DLD1 (cell line): Measurements from ENCODE around the gene PLXND1.

Experiments used
- in situ Hi-C: cut with HindIII; loops from 2 replicates; pipeline ENCODE4 v1.10.0; 2017; ENCODE audit warnings: low sequenced_read_pairs

The PLXND1 gene

DNA sequence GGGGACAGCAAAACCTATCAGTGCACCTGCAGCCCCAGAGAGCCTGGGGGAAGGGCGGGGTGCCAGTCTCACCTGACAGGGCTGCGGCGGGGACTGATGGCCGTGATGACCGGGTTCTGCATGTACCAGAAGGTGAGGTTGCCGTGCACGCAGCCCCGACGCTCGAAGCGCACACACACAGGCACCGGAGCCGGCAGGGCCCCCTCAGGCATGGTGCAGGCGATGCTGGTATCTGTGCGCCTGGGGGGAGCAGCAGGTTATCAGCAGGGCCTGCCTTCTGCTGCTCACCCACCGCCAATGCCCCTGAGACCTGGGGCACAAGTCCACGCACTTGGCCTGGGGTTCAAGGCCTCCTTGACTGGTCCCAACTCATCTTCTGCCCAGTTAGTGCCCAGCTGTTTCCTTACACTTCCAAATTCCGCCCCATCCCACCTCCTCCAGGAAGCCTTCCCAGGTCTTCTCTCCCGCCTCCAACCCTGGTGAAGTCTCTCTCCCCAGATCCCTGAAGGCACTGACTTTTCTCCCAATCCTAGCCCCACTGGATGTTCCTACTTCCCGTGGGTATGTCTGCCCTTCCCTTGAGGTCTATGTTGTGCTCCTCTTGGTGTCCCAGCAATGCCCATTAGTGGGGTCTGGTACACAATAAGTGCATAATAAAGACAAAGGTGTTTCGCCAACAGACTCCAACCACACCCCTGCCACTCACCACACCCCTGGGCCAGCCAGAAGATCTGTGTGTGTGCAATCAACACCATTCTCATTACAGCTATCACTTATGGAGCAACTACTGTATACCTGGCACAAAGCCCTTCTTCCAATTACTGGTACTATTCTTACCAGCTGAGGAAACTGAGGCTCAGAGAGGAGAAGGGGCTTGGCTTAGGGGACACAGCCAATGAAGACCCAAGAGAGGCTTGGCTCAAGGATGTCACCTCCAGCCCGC, 34.6 kb downstream of the PLXND1 start:
- in situ Hi-C loops = no loop called here

DNA sequence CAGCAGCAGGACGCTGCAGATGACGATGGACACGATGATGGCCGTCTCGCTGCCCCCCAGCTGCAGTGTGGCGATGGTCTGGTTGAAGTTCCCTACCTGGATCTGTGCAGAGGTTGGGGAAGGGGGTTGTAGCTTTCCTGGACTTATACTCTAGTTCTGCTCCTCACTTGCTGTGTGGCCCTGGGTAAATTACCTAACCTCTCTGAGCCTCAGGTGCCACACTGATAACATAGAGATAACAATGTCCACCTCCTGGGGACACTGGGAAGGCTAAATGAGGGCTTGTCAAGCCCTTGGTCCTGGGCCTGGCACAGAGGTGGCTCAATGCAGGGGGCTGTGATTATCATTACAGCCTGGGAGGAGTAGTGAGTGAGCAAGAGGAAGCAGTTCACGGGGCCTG, 36.6 kb downstream of the PLXND1 start:
- in situ Hi-C loops = no loop called here

DNA sequence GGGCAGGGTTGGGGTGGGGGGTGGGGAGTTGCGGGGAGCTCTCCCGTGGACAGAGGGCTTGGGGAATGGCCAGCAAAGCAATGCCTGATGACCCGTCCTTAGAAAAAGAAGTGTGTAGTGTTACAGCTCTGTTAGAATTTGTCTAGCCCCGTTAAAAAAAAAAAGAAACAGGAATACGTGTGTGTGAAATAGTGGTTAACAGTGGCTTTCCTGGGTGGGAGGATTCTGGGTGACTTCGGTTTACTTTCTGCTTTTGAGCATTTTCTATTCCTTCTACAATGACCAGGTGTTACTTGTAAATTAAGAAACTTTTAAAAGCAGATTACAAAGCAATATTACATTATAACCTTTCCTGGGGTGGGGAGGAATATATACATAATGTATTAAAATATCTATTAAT, 38.5 kb downstream of the PLXND1 start:
- in situ Hi-C loops = no loop called here

DNA sequence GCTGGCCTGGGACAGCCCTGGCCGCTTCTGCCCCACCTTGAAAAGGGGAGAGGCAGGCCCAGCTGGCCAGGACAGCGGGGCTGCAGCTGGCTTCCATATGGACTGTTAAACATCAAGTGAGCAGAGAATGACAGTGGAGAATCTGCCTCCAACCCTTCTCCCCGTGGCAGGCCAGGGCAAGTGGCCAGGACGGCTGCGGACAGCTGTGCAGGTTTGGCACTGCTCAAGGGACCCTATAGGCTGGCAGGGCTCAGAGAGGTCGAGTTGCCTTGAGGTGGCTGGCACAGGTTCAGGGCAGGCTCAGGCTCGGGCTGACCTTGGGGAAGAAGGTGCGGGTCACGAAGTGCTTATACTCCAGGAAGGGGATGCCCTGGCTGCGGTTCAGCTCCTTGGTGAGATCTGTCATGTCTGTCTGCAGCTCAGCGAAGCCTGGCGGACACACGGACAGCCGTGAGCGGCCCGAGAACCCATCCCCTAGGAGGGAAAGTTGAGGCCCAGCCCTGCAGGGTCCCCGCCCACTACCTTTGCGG, 39.2 kb downstream of the PLXND1 start:
- in situ Hi-C loops = no loop called here

DNA sequence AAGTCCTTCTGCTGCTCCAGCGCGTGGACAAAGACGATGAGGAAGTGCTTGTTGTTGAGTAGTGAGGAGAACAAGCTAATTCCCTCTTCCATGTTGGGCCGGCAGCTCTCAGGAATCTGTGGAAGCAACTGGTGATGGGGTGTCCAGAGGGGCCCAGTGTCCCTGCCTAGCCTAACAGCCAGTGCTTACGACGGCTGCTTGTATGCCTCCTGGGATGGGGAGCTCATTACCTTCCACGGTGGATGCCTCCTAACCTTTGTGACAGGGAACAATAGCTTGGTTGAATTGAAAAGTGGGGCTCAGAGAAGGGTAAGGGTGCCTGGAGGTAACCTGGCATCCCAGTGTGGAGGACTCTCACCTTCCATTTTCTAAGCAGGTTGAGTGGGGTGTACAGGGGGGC, 40.6 kb downstream of the PLXND1 start:
- in situ Hi-C loops = no loop called here

DNA sequence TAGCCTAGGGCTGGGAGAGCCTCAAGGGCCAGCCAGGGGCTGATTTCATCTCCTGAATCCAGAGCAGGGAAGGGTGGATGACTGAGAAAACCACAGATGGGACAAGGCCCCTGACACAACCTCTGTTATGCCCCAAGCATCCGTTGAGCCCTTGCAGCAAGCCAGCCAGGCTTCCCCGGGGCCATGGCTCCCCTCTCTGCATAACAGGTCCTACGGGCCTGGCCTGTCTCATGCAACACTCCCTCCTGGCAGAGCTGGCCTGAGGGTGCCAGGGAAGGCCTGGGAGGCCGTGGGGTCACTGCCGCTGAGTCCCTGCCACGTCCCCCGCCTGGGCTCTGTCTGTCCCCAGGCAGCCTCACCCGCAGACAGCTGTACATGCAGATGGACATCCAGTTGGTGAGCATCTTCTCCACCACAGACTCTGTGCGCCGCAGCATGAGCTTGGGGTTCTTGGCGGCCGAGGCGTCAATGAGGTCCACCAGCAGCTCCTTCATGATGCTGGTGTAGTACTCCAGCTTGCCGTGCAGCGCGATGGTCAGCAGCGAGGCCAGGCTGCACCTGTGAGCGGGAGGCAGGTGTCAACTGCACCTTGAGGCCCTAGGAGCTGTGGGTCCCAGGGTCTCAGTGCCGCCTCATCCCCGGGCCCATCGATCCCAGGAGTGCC, 41.4 kb downstream of the PLXND1 start:
- in situ Hi-C loops = no loop called here

DNA sequence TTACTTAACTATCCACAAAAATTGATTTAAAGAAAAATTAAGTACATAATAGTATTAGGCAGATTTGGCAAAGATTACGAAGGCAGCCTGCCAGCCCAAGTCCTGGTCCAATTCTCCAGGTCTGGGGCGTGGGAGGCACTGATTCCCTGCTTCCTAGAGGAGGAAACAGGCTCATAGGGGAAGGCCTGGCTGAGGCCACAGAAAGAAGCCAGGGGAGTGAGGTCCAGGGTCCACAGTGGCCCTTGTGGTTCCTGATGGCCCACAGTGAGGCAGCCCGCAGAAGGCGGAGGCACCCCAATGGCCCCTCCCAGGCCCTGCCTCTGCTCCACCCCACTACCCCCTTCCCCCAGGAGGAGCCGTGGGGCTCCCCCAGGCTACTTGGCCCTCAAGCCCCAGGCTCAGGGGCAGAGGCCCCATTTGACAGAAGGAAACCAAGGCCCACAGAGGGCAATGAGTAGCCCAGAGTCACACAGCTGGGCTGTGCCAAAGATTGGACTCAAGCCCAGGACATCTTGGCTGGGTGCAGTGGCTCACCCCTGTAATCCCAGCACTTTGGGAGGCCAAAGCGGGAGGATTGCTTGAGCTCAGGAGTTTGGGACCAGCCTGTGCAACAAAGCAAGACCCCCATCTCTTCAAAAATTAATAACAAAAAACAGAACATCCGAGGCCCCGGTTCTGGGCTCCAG, 42.5 kb downstream of the PLXND1 start:
- in situ Hi-C loops = no loop called here

DNA sequence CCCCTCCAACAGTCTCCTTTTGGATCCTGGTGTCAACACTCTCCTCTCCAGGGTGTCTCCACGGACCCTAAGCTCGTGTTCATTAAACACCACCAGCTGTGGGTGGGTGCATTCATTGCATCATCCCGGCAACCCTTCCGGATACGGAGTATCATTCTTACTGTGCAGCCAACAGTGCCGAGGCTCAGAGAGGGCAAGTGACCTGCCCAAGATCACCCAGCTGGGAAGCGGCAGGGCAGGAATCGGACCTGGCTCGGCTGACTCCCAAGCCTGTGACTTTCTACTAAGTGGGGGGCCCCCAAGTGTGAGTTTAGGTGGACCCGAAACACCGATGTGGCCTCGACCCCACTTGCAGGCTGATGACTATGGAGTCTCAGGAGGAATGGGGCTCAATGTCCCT, 43.1 kb downstream of the PLXND1 start:
- in situ Hi-C loops = no loop called here

DNA sequence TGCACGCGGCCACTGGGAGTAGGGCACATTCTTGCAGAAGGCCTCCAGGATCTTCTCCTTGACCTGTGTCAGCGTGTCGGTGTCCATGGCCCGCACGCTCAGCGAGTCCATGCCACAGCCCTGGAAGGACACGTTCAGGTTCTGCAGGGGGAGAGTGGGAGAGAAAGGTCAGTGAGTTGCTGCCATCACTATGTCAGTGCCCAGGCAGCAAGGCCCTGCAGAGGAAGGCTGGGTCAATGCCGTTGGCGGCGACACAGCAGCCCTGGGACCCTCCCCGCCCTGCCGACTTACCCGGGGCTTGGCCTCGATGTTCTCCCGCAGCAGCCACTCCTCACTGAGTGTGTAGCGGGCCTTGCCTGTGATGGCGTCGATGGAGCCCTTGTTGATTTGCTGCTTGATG, 43.7 kb downstream of the PLXND1 start:
- in situ Hi-C loops = no loop called here

DNA sequence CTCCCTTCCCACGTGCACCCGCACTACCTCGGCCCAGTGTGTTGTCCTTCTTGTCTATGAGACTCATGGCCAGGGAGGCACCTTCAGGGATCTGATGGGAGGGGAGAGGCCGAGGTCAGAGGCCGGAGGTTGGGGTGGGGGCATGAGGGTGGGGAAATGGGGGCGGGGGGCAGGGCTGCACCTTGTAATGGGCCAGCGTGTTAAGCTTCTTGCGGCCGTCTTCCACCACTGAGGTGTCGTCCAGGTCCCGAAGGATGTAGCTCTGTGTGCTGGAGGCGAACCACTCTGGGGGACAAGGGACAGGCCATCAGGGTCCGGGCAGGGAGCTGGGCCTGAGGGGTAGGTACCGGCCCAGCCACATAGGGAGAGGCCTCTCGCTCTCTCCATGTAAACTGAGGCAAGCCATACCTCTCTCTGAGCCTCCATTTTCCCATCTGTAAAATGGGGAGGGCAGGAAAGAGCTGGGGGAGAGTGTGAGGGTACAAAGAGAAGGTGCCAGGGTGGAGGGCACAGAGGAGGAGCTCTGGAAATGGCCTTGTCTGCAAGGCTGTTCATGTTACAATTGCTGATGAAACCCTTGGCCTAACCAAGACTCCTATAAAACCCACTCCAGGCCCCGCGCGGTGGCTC, 44.7 kb downstream of the PLXND1 start:
- in situ Hi-C loops = no loop called here

DNA sequence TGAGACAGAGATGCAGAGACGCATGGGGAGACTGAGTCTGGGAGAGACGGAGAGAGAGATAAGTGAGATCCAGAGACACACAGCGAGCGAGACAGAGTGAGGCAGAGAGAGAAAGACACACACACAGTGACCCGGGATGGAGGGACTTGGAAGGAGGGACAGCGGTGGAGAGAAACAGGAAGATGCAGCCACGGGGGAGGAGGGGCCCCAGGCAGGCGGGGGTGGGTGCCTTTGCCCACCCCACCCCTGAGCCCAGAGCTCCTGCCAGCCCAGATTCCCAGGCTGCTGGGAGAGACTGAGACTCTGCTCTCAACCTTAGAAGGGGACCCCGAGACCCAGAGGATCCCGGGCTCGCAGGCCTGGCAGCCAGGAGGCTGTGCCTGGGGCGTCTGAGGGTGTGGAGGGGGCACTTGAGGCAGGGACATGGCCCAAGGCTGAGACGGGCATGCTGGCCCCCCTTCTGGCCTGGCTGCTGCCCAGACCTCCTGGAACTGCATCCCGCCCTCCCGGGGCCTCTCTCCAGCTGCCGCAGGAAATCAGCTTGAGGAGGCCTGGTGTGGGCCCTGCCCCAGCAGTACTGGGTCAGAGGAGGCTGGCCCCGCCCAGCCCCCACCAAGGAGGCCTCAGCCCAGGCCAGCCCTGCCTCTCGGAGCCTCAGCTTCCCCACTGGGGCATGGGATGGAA, 45.4 kb downstream of the PLXND1 start:
- in situ Hi-C loops = no loop called here

DNA sequence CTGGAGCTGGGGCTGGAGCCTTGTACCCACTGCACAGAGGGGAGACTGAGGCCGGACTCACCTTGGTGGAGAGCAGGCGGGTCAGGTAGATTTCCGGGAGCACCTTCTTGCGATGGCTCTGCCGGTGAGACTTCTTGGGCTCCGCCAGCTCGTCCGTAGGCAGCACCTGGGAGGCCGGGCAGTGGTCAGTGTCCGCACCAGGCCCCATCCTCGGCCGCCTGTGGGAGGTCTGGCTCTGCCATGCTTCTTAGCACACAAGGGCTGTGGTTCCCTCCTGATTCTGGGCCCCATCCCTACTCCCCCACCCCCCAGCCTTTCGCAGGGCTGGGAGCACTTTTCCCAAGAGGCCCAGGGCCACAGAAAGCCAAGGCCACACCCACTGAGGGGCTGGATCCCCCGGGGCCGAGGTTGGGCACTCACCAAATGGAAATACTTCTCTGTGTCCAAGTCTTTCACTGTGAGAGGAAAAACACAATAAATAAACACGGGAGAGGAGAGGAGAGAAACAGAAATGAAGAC, 46.1 kb downstream of the PLXND1 start:
- in situ Hi-C loops = no loop called here

DNA sequence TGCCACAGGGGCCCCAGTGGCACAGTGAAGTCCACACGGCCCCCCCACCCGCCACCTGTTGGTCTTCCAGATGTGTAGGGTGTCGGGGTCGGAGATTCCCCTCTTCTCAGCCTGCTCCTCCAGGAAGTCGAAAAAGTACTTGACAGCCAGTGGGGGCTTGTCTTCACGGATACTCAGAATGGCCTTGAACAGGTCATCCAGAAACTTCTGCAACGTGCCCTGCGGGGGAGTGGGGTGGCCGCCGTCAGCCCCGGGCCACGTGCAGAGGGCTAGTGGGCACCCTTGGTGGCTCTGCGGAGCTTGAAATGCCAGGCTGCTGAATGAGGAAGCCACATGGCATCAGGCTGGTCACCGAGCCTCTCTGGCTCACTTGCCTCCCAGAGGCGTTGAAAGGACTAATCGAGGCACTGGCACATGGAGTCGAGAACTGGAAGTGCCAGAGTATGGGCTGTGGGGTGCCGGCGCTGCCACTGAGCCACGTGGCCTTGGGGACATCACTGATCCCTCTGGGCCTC, 46.9 kb downstream of the PLXND1 start:
- in situ Hi-C loops = no loop called here

DNA sequence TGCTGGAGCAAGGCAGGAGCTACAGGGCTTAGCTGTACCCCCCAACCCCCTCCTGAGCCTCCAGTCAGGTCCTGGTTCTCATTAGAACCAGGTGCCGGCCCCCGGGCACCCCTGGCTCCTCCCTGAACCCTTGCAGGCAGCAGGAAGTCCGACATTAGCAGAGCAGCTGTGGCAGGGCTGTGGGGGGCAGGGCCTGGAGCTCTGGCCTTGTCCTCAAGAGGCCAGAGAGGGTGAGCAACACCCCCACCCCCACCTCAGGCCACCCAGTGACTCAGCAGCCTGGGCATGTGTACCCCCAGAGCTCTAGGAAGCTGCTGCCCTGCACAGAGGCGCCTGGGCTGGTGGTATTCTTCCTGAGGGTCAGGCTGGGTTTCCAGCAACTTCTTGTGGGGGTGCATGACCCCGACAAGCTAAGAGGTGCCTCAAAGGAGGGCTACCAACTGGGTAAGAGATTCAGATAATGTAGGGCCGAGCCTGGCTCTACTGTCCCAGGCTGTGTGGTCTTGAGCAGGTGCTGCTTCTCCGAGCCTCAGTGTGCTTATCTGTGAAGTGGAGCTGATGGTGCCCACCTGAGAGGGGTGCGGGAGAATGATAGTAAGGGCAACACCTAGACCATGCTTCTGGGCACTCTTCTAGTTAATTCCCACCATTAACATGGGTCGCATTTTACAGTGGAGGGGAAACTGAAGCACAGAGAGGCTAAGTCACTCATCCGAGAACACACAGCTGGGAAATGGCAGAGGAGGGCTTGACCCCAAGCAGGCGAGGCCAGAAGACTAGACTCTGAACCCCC, 47.5 kb downstream of the PLXND1 start:
- in situ Hi-C loops = no loop called here

DNA sequence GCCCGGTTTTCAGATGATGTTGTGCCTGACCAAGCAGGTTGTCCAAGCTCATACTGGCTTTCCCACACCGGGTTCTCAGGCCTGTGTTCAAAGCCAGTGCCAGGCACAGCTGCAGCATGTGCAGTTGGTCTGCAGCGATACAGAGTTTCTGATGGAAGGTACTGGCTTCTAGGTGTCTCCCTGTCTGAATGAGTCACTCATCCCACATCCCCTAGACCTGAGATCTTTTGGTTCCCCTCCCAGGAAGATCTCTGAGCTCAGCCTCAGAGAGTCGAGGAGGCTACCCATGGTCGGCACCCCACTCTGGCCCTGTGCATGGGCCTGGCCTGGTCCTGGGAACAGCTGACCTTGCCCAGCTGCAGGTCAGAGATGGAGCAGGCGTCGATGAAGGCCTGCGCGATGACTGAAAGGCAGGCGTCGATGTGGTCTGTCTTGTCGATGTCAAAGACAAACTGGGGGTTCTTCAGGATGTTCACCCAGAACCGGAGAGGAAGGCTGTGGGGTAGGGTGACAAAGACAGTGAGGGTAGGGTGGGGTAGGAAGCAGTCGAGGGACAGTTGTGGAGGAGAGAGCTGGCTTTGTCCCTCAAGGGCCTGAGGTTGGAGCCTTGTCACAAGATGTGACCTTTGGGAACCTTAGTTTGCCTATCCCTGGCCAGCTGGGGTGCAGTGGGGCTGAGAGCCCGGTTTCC, 48.2 kb downstream of the PLXND1 start:
- in situ Hi-C loops = no loop called here

DNA sequence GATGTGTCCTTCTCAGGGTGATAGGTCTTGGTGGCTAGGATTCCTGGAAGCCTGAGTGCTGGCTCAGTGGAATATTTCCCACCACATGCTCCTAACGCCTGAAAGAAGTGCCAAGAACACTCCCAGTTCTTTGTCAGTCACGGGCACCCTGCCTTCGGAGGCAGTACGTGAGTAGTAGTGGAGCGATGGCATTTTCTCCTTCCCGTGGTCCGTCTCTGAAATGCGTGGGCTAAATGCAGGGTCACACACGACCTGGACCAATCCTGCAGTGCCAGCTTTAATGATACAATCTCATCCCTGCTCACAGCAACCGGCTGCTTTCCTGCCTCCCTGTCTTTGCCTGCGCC, 49.0 kb downstream of the PLXND1 start:
- in situ Hi-C loops = no loop called here

DNA sequence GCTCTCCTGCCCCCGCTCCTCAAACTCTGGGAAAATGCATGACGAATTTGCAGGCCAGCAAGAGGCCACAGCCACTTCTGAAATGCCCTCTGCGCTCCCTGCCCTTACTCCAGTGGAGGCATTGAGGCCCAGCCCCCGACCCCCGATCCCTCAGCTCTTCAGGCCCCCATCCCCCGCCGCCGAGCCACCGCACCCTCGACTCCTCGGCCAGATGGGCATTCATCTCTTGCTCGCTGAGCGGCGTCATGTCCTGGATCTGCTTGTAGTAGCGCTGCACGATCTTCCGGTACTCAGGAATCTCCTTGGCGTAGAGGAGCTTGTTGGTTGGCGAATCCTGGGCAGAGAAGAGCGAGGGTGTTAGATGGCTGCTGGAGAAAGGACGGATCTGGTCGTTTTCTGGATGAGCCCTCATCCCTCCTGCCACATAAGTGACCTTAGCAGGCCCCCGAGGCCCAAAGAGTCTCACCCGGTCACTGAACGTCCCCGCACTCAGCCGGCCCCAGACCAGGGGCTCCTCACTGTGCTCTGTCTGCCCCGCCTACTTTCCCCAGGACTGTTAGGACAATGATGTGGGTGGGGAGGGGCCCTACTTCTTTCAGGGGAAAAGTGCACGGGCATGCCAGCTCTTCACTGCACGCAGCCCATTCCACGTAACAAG, 49.5 kb downstream of the PLXND1 start:
- in situ Hi-C loops = no loop called here

DNA sequence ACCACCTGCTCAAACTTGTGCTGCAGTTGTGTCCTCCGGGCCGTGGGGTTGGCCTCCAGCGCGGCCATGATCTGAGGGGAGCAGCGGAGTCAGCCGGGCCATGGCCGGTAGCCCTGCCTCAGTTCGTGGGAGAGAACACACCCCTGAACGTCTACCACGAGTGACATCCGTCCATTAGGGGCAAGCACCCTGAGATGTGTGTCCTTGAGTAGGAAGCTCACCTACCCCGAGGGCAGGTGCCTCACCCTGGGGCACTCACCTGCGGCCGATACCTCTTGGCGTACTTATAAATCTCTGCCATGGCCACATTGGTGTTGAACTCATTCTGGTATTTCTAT, 50.1 kb downstream of the PLXND1 start:
- in situ Hi-C loops = no loop called here
